Activated CD4-positive, alpha-beta T cell treated with anti-CD3 and anti-CD28 coated beads for 24 hours (primary cell): ENCODE results near the gene ZNF541.
"Not testable (repeated sequence)": the region's sequence is repeated elsewhere in the genome, so short reads cannot be mapped to it uniquely, and the experiment has no call there.

Experiments used
- DNase-seq, 2 donors: peaks; one replicate each; pipeline ENCODE4 v3.0.0-alpha.2; 2020; ENCODE audit warnings: low read depth in 2 of 2

ZNF541 gene

GRCh38 chr19:47599671-47600245, 26.8 kb upstream of the ZNF541 start:
- not testable (repeated sequence) for DNase-seq

- no peak for DNase-seq
These were observed 25.7 kb upstream of the ZNF541 start for GRCh38 chr19:47598407-47599349.

- no peak for DNase-seq
These were observed 23.0 kb upstream of the ZNF541 start for GRCh38 chr19:47595944-47596343.

- DNase-seq = no peak
These were observed 20.9 kb upstream of the ZNF541 start for GRCh38 chr19:47593860-47594259.

- no peak for DNase-seq
These were observed 16.9 kb upstream of the ZNF541 start for GRCh38 chr19:47589824-47590223.

GRCh38 chr19:47587295-47587694, 14.3 kb upstream of the ZNF541 start:
- no peak for DNase-seq

GRCh38 chr19:47583161-47583560, 10.2 kb upstream of the ZNF541 start:
- not testable (repeated sequence) for DNase-seq

- no peak for DNase-seq
These were observed 9.5 kb upstream of the ZNF541 start for GRCh38 chr19:47582320-47582909.

- DNase-seq = no peak
These were observed 8.8 kb upstream of the ZNF541 start for GRCh38 chr19:47581605-47582319.

- DNase-seq = no peak
These were observed 7.4 kb upstream of the ZNF541 start for GRCh38 chr19:47580397-47580796.

GRCh38 chr19:47572635-47573034, 313 bp downstream of the ZNF541 start:
- no peak for DNase-seq

GRCh38 chr19:47569331-47569730, 3.6 kb downstream of the ZNF541 start:
- no peak for DNase-seq

- no peak for DNase-seq
These were observed 8.9 kb downstream of the ZNF541 start for GRCh38 chr19:47564081-47564480.

GRCh38 chr19:47561440-47562057, 11.4 kb downstream of the ZNF541 start:
- DNase-seq = no peak

GRCh38 chr19:47560999-47561398, 11.9 kb downstream of the ZNF541 start:
- DNase-seq = no peak

- no peak for DNase-seq
These were observed 22.8 kb downstream of the ZNF541 start for GRCh38 chr19:47550129-47550528.

- DNase-seq = no peak
These were observed 23.6 kb downstream of the ZNF541 start for GRCh38 chr19:47549261-47549862.

GRCh38 chr19:47547199-47547598, 25.7 kb downstream of the ZNF541 start:
- DNase-seq = no peak

- DNase-seq = peak in 1 of 2 donors; percentile 1
These were observed 27.6 kb downstream of the ZNF541 start for GRCh38 chr19:47545061-47545948.

GRCh38 chr19:47544476-47544875, 28.5 kb downstream of the ZNF541 start:
- no peak for DNase-seq
